ENCODE measurements around the gene DAP. TPM values are rescaled to one million over a fixed set of nuclear protein-coding genes. Genes with fewer than 3 reads are reported as not detected.

Gene DAP
- total RNA-seq, 1 donor from 2014 or later = 235 TPM

DNA sequence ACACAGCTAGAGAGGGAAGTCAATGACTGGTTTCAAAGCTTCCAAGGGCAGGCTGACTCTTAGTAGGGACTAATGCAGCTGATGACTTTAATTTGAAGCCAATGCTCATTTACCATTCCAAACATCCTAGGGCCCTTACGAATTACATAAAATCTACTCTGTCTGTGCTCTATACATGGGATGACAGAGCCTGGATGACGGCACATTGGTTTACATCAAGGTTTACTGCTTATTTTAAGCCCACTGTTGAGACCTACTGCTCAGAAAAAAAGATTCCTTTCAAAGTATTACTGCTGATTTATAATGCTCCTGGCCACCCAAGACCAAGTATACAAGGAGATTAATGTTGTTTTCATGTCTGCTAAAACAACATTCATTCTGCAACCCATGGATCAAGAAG lies 74.1 kb downstream of the DAP start:
- no peak overlapping the region for H3K4me3 Mint-ChIP-seq (ENCODE audit: unreplicated experiment)
- H3K27ac Mint-ChIP-seq (ENCODE audit: unreplicated experiment) = no peak overlapping the region
- DNase-seq (ENCODE audit: low spot score) = no peak
- no peaks in the 10 kb centered on the region for H3K27me3 Mint-ChIP-seq (ENCODE audit: low read depth)
- TF ChIP-seq, protein P1, sequence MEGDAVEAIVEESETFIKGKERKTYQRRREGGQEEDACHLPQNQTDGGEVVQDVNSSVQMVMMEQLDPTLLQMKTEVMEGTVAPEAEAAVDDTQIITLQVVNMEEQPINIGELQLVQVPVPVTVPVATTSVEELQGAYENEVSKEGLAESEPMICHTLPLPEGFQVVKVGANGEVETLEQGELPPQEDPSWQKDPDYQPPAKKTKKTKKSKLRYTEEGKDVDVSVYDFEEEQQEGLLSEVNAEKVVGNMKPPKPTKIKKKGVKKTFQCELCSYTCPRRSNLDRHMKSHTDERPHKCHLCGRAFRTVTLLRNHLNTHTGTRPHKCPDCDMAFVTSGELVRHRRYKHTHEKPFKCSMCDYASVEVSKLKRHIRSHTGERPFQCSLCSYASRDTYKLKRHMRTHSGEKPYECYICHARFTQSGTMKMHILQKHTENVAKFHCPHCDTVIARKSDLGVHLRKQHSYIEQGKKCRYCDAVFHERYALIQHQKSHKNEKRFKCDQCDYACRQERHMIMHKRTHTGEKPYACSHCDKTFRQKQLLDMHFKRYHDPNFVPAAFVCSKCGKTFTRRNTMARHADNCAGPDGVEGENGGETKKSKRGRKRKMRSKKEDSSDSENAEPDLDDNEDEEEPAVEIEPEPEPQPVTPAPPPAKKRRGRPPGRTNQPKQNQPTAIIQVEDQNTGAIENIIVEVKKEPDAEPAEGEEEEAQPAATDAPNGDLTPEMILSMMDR (IDR thresholded peaks at IDR 0.05) = no peak
- peaks cover 27% of the 10 kb centered on the region for H3K36me3 Mint-ChIP-seq (ENCODE audit: low read depth)
- H3K4me1 Mint-ChIP-seq (ENCODE audit: low read depth) = peaks cover 30% of the 10 kb centered on the region
- H3K9me3 Mint-ChIP-seq (ENCODE audit: low read depth) = peaks cover 13% of the 10 kb centered on the region

DNA sequence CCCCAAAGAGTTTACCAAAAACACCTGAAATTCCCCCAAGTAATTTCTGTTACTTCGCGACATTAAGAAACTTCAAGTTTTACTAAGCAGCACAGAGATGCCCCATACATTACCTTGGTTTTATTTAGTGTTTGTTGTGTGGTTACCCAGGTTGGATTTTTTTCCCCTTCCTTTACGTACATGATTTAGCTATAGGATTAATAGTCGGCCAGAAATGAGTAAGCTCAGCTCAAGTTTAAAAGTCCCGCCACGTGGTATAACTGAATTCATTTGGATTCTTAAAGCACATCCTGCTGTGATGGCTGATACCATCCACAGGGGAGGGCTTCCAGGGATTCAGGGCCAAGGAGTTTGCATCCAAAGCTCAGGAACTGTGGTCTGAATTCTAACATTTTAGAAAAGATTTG lies 75.9 kb downstream of the DAP start:
- H3K27ac Mint-ChIP-seq (ENCODE audit: unreplicated experiment) = no peak overlapping the region
- DNase-seq (ENCODE audit: low spot score) = no peak
- H3K9me3 Mint-ChIP-seq (ENCODE audit: low read depth) = peaks cover 13% of the 10 kb centered on the region
- TF ChIP-seq, protein P1 (IDR thresholded peaks at IDR 0.05) = no peak
- H3K36me3 Mint-ChIP-seq (ENCODE audit: low read depth) = peaks cover 32% of the 10 kb centered on the region
- no peaks in the 10 kb centered on the region for H3K27me3 Mint-ChIP-seq (ENCODE audit: low read depth)
- no peak overlapping the region for H3K4me3 Mint-ChIP-seq (ENCODE audit: unreplicated experiment)
- H3K4me1 Mint-ChIP-seq (ENCODE audit: low read depth) = peaks cover 13% of the 10 kb centered on the region

DNA sequence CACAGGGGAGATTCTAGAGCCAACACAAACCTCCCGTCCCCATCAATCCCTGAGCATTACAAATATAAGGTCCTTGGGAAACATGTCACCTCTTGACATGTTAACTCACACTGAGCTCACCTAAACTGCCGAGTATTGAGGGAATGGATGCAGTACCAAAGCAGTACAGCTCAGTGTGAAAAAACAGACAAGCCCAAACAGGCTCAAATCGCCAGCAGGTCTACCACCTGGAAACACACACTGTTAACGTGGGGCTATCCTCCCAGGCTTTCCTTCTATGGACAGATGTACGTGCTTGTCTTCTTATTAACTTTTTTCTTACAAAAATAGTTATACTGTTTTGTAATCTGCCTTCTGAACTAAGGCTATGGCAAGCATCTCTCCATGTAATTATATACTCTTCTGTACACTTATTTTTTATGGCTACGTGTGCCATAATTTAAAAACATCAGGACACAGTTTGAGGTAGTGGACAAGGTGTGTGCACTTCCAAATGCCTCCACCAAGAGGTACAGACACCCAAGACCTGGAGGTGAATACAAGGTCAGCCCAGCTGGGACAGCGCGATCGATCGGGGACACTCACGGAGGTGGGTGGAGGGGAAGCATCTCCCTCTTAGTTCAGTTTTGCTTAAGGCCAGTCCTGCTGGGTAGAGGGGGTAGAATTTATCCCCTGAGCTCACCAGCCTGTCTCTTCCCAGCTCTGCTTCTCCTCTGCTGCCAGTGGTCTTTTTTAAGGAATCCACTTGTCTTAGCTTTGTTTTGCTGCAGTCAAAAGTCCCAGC lies 76.5 kb downstream of the DAP start:
- Mint-ChIP-seq H3K36me3 (ENCODE audit: low read depth) (peaks cover 32% of the 10 kb centered on the region), H3K27me3 (ENCODE audit: low read depth) (no peaks in the 10 kb centered on the region), H3K4me1 (ENCODE audit: low read depth) (peaks cover 11% of the 10 kb centered on the region), H3K27ac (ENCODE audit: unreplicated experiment) (peak overlapping the region; percentile 41), H3K9me3 (ENCODE audit: low read depth) (peaks cover 13% of the 10 kb centered on the region), H3K4me3 (ENCODE audit: unreplicated experiment) (no peak overlapping the region)
- peak; percentile 59 for DNase-seq (ENCODE audit: low spot score)
- TF ChIP-seq, protein P1 (IDR thresholded peaks at IDR 0.05) = no peak

DNA sequence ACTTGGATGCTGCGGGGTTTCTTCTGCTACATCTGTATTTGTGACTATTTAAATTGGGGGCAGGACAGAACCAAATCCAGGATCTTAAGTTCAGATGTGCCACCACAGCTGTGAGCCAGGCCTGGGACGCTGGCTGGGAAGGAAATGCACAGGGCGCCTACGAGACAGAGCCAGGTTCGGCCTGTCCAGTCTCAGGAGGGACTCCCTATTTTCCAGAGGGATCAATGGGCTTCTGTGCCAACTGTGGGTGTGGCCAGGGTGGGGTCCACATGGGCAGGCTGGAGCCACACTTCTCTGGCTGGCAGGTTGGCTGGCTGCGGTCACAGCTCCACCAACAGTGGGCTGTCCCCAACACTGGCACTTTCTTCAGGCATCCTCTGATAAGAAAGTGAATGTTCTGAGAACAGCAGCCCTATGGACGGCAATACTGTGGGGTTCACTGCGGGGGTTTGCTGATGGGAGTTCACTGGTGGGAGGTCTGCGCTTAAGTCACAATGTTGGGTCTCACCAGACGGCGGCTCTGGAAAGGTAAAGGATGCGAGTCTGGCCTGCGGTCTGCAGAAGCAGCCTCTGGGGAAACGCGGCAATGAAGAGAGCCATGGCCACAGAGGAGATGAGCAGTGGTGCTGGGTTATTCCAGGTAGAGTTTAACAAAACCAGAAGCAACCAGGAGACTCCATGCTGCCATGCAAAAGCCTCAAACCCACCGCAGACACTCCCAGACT lies 78.1 kb downstream of the DAP start:
- Mint-ChIP-seq H3K4me3 (ENCODE audit: unreplicated experiment) (no peak overlapping the region), H3K27me3 (ENCODE audit: low read depth) (no peaks in the 10 kb centered on the region), H3K36me3 (ENCODE audit: low read depth) (peaks cover 32% of the 10 kb centered on the region), H3K4me1 (ENCODE audit: low read depth) (peaks cover 14% of the 10 kb centered on the region), H3K27ac (ENCODE audit: unreplicated experiment) (no peak overlapping the region), H3K9me3 (ENCODE audit: low read depth) (peaks cover 13% of the 10 kb centered on the region)
- TF ChIP-seq, protein P1 (IDR thresholded peaks at IDR 0.05) = no peak
- peak; percentile 80 for DNase-seq (ENCODE audit: low spot score)
